Fibroblast of skin of left biceps (primary cell): ENCODE measurements around the gene HOXA7.

Experiments
- DNase-seq, 2 experiments: peaks; one replicate each; pipeline ENCODE4 v3.0.0-alpha.2; 2013; ENCODE audit warnings: low read depth in 2 of 2

HOXA7 gene

DNA sequence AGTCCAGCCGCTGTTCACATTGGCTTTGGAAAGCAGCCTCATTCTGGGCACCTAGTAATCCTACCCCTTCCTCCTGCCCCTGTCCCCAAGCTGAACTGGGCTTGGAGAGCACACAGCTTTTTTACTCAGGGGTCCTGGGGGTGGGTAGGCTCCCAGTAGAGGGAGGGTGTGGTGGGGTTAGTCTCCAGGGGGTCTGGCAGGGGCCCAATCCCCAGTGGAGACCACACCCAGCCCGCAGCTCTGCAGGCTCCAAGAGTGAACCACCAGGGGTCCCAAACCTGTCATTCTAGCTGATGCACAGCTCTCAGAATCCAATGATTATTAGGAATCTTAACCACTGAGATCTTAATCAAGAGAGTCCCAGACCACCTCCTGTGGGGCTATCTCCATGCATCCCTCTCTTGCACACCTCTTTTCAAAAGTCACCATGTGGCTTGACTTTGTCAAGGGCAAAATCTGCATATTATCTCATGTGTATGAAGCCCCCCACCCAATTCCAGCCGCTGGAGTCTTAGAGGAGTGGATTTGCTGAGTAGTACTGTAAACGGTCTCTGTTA is 25.9 kb upstream of the HOXA7 start:
- no peak for DNase-seq

- DNase-seq = no peak
Measured at GRCh38 chr7:27181795-27182275, 25.4 kb upstream of the HOXA7 start.

DNA sequence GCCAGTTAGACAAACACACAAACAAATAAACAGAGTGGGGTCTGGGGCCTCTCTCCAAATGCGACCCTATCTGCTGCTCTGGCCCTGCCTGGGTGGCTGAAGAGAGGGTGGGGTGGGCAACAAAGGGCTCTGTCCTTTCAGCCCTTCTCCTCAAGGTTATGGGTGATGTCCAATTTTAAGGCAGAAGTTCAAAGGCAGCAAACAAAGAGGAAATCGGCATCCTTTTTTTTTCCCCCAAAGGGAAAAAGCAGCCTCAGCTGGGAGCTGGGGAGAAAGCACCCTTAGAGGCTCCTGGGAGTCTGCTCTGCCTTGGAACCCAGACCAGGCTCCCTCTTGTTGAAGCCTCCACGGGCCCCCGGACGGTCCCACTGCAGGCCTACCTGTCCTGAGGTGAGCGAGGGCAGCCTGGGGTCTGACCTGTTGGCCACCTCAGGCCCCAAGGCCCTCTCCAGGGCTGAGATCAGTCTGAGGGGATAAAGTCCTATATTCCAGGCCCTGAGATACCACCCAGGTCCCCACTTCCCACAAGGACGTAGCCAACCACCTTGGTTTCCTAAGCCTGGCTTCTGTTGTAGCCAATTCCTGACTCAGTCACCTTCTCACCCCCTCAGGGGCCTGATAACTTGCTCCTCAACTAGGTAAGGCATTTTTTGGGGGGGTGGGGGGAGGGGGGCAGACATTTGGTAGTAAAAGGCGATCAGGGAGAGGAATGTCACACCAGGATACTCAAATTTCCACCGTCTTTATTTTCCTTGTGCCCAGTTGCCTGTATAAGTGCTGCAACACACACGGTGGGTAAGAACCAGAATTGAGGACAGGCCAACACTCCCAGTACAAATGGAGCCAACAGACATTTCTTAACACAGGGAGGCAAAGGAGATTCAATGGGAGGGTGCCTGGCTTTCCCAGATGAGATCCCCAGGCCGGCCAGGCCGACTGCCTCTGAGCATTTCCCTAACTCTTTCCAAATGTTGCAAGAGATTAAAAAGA is 24.3 kb upstream of the HOXA7 start:
- DNase-seq = no peak

DNA sequence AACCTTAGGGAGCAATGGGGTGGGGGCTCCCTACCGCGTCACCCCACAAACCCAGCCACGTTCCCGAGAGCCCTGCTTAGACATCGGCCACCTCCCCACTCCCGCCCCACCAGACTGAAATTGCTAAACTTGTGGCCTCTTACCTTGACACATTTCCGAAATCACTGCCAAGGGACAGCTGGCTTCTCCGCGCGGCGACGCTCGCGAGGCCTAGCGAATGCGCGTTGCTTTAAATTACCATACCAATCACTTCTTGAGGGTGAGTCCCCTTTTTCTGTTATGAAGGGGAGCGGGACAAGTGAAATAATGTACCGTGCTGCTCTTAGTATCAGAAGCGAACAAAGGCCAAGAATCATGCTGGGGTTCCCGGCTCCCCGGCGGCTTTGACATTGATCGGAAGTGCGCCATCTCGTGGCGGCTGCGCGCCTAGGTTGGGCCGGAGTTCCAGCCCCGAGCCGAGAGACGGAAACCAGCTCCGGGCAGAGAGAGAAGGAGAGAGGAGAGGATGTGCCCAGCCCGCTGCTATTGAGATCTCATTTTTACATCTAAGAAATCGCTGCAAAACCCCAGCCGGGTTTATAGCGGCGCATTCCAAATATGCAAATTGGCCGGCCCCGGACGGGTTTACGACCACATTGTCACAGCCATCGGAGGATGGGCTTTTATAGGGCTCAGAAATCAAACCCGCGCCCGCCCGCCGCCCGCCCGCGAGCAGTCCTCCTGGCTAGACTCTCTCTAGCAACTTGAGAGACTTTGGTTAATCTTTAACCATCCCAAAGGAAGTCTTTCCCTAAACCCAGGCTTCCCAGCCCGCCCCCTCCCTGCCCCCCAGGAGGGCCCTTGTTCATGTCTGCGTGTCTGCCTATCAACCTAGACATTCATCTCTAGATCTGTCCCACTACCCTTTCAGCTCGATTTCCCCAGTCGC is 23.3 kb upstream of the HOXA7 start:
- peak in 1 of 2 experiments; percentile 64 for DNase-seq

- DNase-seq = no peak
Measured at GRCh38 chr7:27179030-27179429, 22.6 kb upstream of the HOXA7 start.

DNA sequence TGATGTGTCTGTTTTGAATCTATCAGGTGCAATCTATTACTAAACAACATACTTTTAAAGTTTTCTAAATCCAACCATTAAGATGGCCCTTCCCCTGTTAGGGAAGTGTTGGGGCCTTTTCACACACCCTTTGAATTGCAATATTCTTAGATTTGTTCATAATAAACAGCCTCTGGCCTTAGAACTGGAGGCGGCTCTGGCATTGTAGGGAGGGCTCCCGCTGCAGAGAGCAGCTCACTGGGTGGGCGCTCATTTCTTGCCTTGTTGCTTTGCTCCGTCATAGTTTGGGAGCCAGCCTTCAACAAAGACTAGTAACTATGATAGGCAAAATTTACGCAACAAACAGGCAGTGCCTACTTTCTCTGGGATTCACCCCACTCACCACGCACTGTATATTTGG is 21.9 kb upstream of the HOXA7 start:
- no peak for DNase-seq

- no peak for DNase-seq
Measured at GRCh38 chr7:27177795-27178320, 21.4 kb upstream of the HOXA7 start.

DNA sequence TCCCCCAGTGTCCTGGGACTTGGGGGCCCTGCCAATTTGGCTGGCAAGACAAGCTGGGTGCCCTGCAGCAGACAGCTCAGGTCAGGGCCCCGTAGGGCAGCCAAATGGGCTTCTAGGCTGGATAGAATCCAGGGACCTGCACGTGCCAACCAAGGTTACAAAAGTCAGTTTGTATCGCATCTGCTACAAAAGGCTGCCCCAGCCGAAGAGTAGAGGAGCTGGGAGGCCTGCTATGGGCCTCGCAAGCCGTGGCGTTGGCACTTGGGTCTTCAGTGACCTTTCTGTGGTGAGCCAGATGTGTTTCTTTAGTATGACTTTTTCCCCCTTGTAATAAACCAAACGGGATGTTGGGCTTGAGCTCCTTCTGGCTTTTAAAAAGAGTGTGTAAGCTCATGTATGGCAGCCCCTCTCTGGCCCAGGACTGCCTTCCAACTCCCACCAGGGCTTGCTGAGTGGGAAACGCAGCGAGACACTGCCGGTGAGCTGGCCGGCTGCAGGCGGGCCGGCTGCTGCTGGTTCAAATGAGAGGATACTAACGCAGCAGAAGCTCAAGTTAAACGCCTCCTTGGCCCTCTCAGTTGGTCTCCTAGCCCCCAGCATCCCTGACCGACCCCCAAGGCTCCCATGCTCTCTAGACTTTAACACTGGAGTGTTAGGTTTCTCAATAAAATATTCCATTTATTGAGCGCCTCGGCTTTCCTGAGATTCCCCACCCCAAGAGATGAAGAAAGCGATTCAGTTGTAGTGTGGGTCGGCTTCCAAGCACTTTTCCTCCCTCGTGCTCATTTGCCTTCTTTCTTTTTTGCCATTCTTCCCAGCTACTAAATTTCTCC is 20.7 kb upstream of the HOXA7 start:
- no peak for DNase-seq

- no peak for DNase-seq
Measured at GRCh38 chr7:27176524-27176845, 20.0 kb upstream of the HOXA7 start.

DNA sequence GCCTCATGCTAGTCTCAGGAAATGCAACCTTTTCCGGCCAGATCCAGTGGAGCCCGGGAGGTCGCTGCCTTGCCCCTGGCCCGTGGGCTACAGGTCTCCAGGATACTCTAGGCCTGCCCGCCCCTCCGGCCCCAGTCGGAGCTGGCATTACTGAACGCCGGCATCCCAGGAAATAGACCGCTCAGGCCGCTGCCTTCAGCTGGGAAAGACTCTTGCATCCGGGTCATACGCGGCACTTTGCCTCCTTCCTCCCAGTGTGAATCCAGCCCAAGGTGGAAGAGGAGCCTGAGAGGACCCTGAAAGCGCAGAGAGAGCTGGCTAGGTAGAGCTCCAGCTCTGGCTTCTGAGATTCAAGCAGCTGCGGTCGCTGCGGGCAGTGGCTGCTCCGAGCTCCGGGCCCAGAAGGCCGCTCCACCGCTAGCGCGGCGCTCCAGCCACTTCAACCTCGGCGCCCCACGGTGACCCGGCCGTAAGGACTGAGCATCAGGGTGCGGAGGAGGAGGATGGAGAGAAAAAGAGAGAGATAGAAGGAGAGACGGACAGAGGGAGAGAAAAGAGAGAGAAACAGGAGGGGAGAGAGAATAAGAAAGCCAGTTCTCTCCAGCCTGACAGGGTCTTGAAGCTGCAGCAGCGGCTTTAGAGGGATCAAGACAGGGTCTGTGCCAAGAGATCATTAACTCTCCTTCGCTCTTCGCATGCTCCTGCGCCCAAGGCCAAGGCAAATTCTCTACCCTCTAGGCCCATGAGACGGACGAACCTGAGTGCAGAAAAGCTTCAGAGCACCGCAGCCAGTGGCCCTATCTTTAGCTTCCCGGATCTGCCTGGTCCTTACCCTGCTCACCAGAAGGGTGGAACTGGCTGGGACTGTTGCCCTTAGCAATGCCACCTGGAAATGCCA is 19.4 kb upstream of the HOXA7 start:
- DNase-seq = no peak

DNA sequence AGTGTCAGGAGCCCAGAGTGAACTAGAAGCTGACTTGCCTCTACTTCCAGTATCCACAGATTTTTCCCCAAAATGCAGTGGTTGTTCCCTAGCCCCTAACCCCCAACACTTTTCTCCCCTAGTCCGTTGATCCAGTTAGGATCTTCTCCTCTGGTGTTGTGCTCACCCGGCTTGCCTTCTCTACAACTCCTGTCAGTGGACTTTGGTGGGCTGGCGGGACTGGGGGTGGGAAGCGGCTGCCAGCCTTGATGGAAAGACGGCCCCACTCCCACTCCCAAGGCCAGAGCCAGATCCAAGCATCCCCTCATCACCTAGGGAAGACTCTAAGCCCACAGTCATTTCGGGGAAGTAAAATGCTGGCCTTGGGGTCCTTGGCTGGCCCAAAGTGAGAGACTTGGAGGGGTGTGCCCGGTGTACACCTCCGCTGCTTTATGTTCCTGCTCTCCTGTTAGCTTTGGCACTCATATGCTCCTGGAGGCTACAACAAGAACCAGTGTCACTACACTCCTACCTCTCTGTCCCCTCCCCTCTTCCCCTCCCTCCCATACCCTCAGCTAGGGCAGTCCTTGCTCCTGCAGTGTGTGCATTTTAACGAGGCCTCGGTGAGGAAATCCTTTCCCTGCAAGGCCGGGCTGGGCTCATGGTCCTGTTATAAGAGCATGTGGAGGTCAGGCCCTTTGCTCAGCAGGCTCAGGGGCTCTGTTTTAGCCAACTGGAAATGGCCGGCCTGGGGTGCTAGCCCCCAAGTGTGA is 18.6 kb upstream of the HOXA7 start:
- no peak for DNase-seq

DNA sequence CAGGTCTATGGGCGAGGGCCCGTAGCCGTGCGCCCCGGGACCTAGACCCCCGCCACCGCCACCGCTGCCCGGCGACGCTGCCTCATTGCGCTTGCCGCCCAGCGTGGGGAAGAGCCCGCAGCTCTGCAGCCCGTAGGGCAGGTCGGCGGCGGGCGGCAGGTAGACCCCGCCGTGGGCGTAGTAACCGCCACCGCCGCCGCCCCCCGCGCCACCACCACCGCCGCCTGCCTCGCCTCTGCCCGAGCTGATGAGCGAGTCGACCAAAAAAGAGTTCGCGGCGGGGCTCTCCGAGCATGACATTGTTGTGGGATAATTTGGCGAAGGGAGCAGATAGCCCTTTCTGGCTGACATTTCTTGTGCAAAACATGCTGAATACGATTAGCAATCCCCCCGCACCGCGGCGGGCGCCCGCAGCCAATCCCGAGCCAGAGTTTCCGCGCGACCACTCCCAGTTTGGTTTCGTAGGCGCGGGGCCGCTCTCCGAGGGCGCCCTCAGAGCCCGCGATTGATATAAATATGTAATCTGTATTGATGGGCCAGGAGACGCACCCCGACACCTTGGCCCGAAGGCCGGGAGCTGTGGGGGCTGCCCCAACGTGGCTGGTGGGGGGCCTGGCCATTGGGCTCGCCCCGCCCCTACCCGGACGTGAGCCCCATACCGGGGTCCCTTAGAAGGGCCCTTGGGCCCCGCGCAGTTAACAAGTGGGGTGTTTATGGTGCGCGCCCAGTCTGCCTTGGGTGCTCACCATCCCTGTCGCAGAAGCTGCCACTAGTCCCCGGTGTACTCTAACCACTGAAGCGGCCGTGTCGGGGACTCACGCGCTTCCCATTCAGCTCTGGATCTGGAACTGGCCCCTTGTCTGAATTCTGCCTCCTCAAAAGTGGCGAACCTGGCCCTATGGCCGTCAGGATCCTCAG is 17.7 kb upstream of the HOXA7 start, which contains the start of gene HOXA10:
Gene HOXA10 (minus strand): TSS at position 365 of the 918 bp plus-strand sequence. CDS start 14 bp downstream, at position 351.
- DNase-seq = peak in 1 of 2 experiments; percentile 62

DNA sequence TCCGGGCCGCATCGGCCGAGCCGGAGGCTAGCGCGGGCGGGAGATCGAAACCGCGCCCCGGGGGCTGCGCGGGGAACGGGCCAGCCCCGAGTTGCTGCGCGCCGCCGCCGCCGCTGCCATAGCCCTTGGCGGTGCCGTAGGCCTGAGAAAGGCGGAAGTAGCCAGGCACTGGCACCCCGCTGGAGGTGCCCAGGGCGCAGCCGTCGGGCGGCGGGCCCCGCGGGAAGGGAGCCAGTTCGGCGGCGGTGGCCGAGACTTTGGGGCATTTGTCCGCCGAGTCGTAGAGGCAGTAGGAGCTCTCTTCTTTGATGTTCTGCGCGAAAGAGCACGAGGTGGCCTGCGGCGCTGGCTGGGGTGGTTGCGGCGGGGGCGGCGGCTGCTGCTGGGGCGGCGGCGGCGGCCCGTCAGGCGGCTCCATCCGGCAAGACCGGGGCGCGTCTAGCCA is 17.1 kb upstream of the HOXA7 start:
- DNase-seq = no peak

GRCh38 chr7:27172823-27173510 is 16.5 kb upstream of the HOXA7 start:
- peak in 1 of 2 experiments; percentile 53 for DNase-seq

- DNase-seq = no peak
Measured at GRCh38 chr7:27172315-27172774, 15.9 kb upstream of the HOXA7 start.

GRCh38 chr7:27171637-27172314 is 15.3 kb upstream of the HOXA7 start:
- DNase-seq = no peak

- DNase-seq = no peak
Measured at GRCh38 chr7:27171325-27171636, 14.8 kb upstream of the HOXA7 start.
